ENCODE data around the gene ARMC5.
"Not testable (repeated sequence)": the region's sequence is repeated elsewhere in the genome, so short reads cannot be mapped to it uniquely, and the experiment has no call there.

Gene ARMC5

DNA sequence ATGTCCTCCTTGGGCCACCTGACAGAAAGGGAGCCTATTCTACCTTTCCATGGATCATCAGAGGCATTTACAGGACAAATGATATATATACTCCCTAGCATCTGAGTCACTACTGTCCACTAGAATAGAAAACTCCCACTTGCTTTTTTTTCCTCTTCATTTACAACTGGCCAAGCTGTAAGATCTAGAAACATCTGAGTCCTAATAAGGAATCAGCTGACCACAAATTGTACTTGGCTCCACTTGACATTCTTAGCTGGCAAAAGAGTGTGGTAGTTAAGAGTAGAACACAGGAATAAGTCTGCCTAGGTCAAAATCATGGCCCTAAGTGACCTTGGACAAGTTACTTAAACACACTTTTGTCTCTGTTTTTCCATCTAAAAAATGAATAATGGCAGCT is 43.7 kb downstream of the ARMC5 start:
- no peak for TF ChIP-seq CTCF (IDR thresholded peaks at IDR 0.05; ENCODE audit: insufficient read depth, low read depth, low read length, missing control alignments)
- DNase-seq (ENCODE audit: low read depth) = no peak
- H3K4me3 ChIP-seq (ENCODE audit: low read depth, low read length) = no peak overlapping the region

DNA sequence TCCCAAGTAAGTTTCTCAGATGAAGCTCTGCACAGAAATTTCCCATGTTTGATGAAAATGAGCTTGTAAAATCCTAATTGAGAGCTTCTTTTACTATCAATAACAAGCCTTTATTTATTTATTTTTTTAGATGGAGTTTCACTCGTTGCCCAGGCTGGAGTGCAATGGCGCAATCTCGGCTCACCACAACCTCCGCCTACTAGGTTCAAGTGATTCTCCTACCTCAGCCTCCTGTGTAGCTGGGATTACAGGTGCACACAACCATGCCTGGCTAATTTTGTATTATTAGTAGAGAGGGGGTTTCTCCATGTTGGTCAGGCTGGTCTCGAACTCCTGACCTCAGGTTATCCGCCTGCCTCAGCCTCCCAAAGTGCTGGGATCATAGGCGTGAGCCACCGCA is 44.3 kb downstream of the ARMC5 start:
- H3K4me3 ChIP-seq (ENCODE audit: low read depth, low read length); DNase-seq (ENCODE audit: low read depth): not testable (repeated sequence)

DNA sequence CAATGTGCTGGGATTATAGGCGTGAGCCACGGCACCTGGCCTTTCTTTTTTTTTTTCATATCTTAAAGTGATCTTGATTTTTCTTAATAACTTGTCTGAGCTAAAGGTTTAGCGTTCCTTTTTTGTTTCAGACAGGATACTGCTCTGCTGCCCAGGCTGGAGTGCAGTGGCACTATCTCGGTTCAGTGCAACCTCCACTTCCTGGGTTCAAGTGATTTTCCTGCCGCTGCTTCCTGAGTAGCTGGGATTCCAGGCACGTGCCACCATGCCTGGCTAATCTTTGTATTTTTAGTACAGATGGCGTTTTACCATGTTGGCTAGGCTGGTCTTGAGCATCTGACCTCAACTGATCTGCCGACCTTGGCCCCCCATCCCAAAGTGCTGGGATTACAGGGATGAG is 44.9 kb downstream of the ARMC5 start:
- no peak for DNase-seq (ENCODE audit: low read depth)
- H3K4me3 ChIP-seq (ENCODE audit: low read depth, low read length) = no peak overlapping the region
- TF ChIP-seq CTCF (IDR thresholded peaks at IDR 0.05; ENCODE audit: insufficient read depth, low read depth, low read length, missing control alignments) = no peak

- peak; percentile 78 for DNase-seq (ENCODE audit: low read depth)
- no peak for TF ChIP-seq CTCF (IDR thresholded peaks at IDR 0.05; ENCODE audit: insufficient read depth, low read depth, low read length, missing control alignments)
- no peak overlapping the region for H3K4me3 ChIP-seq (ENCODE audit: low read depth, low read length)
Observed at GRCh38 chr16:31505483-31505882, 46.2 kb downstream of the ARMC5 start.

GRCh38 chr16:31507617-31507928 is 48.3 kb downstream of the ARMC5 start:
- DNase-seq (ENCODE audit: low read depth) = peak; percentile 36
- no peak for TF ChIP-seq CTCF (IDR thresholded peaks at IDR 0.05; ENCODE audit: insufficient read depth, low read depth, low read length, missing control alignments)
- H3K4me3 ChIP-seq (ENCODE audit: low read depth, low read length) = peak overlapping the region; percentile 100

DNA sequence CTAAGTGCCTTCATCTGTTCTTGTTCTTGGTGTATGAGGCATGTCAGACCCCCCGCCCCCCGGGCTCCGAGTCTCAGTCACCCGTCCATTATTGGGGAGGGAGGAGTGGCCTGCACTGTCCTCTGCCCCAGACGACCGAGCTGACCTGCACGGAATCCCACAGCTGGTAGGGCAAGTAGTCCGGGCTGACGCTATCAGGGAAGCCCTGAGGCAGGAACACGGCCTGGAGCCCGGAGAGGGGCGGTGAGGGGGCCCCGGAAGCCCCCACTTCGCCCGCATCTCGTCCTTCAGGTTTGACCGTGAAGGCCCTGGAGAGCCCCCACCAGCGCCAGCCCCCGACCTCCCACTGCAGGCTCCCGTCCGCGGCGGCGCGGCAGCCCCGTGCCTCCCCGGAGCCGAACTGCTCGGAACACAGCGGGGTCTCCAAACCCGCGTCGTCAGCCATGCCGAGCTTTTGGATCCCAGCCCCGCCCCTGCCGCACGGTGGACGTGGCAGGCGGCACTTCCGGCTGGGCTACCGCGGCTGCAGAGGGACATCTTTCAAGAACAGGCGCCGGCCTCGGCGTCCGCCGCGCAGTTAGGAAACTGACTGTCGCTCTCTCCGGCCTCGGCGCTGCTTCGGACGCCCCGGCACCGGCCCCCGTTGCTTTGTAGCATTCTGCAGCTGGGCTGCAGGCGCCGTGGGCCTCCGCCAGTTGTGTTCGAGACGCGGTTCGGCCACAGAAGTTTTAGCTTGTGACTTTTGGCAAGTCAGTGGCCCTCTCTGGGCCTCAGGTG is 48.8 kb downstream of the ARMC5 start, which contains the start of gene RUSF1:
RUSF1 (minus strand) TSS at position 463 of the 777 bp plus-strand sequence; CDS start at position 445, 18 bp downstream.
- DNase-seq (ENCODE audit: low read depth) = peak; percentile 94
- TF ChIP-seq CTCF (IDR thresholded peaks at IDR 0.05; ENCODE audit: insufficient read depth, low read depth, low read length, missing control alignments) = no peak
- peak within 1 kb of the TSS; percentile 100 for H3K4me3 ChIP-seq (ENCODE audit: low read depth, low read length)

DNA sequence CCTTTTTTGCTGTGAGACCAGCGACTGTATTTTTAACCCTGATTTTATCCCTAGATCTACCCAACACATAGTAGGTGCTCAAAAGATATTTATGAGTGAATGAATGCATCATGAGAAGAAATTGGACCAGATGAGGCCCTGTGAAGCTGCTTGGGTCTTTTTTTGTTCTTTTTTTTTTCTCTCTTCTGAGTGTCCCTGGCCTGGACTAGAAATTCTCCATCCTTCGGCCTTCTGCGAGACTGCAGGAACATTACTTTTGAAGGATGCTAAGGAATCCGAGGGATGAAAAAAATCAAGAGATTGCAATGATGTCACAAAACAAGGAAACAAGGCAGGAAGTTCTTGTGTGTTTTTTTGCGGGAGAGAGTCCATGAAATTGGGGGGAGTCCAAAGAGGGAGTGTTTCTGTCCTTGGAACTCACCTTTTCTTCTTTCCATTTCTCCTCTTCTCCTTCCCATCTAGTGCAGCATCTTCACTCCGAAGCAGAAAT is 49.5 kb downstream of the ARMC5 start:
- peak overlapping the region; percentile 100 for H3K4me3 ChIP-seq (ENCODE audit: low read depth, low read length)
- no peak for DNase-seq (ENCODE audit: low read depth)
- no peak for TF ChIP-seq CTCF (IDR thresholded peaks at IDR 0.05; ENCODE audit: insufficient read depth, low read depth, low read length, missing control alignments)

Data from GM12865 (cell line).